ENCODE data around the gene FBL.
A peak's percentile ranks its signal among the peaks of the same experiment; 100 is the strongest.
"Not testable (repeated sequence)": the region's sequence is repeated elsewhere in the genome, so short reads cannot be mapped to it uniquely, and the experiment has no call there.

The FBL gene

DNA sequence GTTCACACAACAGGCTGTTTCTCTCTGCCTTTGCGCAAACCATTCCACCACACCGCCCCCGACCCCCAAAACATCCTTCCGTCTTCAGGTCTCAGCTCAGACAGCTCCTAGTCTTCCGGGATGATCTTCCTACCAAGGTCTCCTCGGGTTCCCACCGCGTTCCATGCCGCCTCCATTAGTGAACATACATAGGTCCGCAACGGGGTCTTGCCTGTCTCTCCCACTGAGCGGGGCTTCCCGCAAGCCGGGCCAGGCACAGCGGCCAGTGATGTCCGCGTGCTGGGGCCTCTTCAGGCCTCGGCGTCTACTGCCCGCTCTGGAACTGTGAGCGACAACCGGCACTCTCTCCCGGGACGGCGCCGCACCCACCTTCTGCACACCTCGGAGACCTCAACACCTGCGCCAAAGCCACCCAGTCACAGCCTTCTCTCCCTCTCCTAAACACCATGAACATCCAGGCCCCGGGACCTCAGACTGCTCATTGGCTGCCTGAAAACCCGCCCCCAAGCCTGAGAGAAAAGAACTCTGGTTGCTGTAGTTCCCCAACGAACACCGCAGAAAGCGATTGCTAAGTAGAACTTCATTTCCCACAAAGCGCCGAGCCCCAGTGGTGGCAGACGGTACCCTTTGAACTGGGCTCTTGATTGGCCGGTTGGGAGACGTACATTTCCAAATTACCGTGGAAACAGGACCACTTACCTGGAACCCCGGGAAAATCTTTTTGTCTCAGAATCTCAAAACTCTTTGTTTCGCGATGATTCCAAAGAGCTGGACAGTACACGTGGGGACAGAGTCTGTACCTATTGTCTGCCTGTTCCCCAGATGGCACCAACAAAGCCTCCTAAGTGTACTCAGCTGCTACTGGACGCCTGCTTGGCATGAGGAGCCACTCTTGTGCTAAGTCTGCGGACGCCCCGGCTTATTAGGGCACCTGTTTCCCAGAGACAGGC, 21.8 kb downstream of the FBL start:
- peak; percentile 65 to 72 for DNase-seq (ENCODE audit: low read depth in 2 of 2)

DNA sequence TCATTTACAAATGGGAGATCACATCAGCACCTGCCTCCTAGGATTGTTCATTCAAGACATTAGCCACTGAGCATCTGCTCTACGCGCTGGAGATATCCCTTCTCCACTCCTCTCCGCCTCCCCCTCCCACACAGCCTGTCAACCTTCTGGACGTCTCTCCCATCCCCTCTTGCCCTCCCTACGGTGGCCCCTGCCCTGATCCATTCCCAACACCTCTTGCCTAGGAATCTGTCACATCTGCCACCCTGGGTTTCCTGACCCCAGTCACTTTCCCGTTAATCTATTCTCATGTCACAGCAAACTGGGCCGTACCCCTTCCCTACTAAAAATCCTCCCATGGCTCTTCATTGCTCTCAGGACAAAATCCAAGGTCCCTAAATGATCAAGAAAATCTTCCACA, 22.5 kb downstream of the FBL start:
- no peak for DNase-seq (ENCODE audit: low read depth in 2 of 2)

DNA sequence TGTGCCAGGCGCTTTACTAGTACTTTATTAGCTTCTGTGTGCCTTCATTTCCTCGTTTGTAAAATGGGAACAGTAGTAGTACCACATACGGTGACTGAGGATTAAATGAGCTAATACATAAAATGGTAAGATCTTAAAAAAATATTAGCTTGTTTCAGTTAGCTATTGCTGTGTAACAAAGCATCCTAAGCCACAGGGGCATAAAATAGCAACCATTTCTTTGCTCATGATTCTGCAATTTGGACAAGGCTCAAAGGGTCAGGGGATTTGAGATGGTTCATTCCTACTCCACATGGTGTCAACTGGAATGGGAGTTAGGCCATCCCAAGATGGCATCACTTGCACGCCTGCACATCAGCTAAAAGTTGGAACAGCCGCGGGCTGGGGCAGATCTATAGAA, 25.5 kb downstream of the FBL start:
- no peak for DNase-seq (ENCODE audit: low read depth in 2 of 2)

DNA sequence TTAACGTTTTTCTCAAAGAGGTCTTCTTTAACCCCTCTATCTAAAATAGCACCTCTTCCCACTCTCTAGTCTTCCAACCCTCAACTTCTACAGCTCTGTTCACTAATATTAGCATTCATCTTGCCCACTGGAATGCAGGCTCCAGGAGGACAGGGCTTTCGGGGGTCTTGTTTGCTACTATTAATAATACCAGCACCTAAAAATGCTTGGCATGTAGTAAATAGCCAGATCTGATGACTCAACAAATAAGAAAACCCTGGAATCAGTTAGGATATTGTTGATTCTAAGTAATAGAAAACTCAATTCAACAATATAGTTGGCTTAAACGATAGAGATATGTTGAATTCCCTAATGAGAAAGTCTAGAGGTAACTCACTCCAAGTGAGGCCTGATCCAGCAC, 26.4 kb downstream of the FBL start:
- DNase-seq (ENCODE audit: low read depth in 2 of 2) = no peak

DNA sequence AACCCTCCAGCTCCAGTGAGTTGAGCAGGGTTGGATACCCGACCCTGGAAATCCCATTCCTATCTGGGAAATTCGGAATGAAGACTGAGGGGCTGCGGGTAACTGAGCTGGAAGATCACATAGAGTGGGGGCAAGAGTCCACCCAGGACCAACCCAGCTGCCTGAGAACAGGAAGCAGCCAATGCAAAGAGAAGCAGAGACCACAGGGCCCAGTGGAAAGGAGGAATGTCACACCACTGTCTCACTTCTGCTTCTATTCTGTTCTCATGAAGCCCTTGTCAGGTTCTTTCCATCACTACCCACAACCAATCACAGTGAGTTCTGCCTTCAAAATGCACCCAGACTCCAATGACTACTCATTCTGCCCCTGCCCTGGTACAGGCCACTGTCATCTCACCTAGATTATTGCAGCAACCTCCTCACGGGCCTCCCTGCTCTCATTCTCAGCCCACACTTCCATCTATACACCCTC, 27.5 kb downstream of the FBL start:
- DNase-seq (ENCODE audit: low read depth in 2 of 2) = no peak

DNA sequence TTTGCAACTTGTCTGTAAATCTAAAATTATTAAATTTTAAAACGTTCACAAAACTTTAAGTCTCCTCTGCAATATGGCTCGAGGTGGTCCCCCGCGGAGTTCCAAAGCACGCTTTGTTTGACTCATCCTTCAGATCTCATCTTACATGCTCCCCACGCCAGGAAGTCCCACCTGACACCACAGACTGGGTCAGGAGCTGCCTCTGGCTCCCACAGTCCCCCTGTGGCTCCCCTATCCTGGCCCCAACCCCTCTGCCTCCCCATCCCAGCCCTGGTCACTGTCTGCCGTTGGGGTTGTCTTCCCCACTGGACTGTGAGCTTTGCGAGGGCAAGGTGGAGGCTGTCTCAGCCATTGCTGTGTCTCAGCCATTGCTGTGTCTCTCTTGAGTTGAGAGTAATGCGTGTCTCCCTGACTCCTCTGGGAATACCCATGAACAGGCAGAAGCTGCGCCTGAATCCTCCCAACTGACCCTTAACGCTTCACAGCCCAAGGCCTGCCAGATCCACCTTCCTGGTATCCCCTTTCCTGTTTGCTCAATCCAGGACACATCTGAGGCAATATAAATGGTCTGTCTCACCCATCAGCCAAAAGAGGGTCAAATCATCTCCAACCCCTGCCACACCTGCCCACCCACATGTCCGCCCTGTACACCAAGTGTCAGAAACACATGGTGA, 28.2 kb downstream of the FBL start:
- no peak for DNase-seq (ENCODE audit: low read depth in 2 of 2)

DNA sequence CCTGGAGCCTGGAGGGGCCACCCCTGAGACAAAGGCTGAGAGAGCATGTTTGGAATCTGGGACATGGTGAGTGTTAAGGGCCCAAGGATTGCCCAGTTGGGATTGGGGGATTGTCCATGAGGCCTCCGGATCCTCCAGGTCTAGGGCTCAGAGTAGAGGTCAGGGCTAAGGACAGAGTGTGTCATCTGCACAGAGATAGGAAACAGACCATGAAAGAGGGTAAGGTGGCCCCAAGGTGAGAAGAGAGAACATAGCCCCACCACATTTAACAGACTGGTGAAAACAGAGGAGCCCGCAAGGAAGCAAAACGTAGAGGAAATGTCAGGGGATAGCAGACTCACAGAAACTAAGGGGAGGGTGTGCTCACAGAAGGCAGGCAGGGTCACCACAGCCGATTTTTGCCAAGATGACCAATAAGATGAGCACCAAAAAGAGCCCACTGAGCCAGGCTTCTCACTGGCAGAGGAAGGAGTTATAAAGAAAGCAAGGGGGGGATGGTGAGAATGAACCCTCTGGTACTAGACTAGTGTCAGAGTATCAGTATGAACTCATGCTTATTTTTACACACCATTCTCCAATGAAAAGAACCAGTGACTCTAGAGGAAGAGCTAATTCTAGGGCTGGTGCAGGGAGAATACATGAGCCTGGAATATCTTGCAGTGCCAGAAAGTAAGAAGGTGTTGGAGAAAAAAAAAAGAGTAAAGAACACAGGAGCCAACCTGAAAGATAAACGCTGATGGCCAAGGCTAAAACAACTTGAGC, 29.7 kb downstream of the FBL start:
- DNase-seq (ENCODE audit: low read depth in 2 of 2) = no peak

DNA sequence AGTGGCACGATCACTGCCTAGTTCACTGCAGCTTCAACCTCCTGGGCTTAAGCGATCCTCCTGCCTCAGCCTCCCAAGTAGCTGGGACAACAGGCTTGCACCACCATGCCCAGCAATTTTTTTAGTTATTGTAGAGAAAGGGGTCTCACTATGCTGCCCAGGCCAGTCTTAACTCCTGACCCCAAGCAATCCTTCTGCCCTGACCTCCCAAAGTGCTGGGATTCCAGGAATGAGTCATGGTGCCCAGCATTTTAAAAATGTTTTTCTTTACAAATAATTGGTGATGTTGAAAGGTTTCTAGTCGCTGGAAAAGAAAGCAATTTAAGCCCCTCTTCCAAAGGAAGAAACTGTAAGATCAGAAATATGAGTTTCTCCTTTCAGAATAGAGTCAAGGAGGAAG, 31.6 kb downstream of the FBL start:
- DNase-seq (ENCODE audit: low read depth in 2 of 2) = no peak

DNA sequence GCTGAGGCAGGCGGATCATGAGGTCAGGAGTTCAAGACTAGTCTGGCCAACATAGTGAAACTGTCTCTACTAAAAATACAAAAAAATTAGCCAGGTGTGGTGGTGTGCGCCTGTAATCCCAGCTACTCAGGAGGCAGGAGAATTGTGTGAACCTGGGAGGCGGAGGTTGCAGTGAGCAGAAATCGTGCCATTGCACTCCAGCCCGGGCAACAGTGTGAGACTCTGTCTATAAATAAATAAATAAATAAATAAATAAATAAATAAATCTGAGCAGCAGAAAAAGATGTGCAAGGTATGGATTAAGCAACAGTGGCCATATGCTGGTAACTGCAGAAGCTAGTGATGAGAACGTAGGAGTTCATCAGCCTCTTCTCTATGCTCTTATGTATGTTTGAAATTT, 32.1 kb downstream of the FBL start:
- not testable (repeated sequence) for DNase-seq (ENCODE audit: low read depth in 2 of 2)

DNA sequence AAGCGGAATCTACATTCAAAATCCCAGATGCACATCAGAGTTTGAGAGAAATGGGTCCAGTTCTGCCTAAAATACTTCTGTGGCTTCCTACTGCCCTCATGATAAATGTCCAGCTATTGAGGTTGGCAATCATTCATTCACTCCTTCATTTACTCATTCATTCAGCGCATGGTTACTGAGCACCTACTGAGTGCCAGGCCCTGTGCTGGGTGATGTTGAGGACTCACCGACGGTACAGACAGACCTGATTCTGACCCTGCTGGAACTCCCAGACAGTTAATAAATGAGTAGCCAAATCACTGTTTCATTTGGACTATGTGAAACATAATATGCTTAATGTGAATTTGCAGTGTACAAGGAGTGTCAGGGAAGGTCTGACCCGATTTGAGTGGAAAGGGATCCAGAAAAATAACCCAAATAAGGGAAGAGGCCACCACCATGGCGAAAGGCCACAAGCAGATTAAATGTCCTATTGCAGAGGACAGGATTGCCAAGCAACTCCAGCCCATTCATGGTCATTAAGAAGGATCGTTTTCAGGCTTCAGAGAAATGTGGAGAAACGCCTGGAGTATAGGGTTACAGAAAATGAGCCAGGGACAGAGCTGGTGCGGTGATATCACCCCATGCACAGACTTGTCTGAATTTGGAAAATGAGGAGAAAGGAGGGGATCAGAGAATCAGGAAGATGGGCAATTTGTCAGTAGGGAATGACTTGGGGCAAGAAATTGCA, 32.8 kb downstream of the FBL start:
- DNase-seq (ENCODE audit: low read depth in 2 of 2) = no peak

DNA sequence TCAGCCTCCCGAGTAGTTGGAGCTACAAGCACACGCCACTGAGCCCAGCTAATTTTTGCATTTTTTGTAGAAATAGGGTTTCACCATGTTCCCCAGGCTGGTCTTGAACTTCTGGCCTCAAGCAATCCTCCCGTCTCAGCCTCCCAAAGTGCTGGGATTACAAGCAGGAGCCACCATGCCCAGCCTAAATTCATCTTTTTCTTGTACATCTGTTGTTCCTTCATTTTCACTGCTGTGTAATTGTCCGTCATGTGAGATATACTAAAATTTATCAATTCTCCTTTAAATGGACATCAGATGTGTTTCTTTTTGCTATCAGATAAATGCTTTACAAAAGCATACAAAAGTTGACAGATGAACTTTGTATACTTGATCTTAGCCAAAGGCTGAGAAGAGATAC, 35.1 kb downstream of the FBL start:
- DNase-seq (ENCODE audit: low read depth in 2 of 2) = no peak

DNA sequence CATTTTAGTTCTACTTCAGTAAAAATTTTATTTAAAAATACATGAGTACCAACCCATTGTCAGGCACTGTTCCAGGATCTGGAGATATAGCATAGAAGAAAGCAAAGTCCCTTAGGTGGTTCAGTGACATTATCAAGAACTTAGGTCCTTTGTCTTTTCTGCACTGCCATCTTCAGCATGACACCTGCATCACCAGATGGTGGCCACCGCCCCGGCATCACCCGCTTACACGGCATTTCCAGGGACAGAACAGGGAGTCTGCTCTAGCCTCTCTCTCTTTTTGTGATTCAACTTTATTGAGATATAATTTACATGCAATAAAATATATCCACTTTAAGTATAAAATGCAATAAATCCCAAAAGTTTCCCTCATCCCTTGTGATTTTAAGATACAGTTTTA, 35.8 kb downstream of the FBL start:
- no peak for DNase-seq (ENCODE audit: low read depth in 2 of 2)

DNA sequence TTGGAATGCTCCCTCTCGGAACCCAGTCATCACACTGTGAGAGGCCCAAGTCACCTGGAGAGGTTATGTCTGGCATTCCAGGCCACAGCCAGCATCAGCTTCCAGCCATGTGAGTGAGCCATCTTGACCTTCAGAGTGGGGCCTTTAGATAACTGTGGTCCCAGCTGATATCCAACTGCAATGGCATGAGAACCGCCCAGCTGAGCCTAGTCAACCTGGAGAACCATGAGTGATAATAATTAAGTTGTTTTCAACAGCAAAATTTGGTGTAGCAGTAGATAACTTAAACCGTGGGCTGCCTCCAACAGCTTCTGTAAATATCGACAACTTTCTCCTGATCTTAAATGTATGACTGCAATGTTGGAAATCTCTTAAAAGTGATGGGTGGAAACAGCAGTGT, 36.8 kb downstream of the FBL start:
- no peak for DNase-seq (ENCODE audit: low read depth in 2 of 2)

DNA sequence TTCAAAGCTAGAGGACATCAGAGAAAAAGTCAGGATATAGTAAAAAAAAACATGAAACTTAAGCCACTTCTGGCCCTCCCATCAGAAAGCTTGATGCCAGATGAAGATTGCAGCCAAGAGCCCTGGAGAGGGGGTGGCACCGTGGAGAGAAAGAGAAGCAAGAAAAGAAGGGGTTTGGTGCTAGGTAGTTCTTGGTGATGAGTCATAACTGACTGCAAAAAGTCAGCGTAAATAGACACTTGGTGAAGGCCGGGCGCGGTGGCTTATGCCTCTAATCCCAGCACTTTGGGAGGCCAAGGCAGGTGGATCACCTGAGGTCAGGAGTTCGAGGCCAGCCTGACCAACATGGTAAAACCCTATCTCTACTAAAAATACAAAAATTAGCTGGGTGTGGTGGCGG, 37.5 kb downstream of the FBL start:
- not testable (repeated sequence) for DNase-seq (ENCODE audit: low read depth in 2 of 2)

DNA sequence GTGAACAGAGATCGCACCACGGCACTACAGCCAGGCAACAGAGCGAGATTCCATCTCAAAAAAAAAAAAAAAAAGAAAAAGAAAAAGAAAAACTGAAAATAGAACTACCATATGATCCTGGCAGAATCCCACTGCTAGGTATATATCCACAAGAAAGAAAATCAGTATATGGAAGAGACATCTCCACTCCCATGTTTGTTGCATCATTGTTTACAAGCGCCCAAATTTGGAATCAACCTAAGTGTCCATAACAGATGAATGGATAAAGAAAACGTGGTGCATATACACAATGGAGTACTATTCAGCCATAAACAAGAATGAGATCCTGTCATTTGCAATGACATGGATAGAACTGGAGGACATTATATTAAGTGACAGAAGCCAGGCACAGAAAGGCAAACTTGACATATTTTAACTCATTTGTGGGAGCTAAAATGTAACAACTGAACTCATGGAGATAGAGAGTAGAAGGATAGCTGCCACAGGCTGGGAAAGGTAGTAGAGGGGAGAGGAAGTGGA, 38.3 kb downstream of the FBL start:
- no peak for DNase-seq (ENCODE audit: low read depth in 2 of 2)

DNA sequence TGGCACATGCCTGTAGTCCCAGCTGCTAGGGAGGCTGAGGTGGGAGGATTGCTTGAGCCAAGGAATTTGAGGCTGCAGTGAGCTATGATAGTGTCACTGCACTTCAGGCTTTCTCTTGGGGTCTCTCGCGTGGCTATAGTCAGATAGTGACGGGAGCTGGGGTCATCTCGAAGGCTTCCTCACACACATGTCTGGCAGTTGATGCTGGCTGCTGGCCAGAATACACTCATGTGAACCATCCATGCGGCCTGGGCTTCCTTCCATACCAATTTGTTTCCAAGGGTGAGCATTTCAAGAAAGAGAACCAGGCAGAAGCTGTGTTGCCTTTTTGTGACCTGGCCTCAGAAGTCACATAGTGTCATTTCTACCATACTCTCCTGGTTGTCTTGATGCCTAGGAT, 41.1 kb downstream of the FBL start:
- no peak for DNase-seq (ENCODE audit: low read depth in 2 of 2)

DNA sequence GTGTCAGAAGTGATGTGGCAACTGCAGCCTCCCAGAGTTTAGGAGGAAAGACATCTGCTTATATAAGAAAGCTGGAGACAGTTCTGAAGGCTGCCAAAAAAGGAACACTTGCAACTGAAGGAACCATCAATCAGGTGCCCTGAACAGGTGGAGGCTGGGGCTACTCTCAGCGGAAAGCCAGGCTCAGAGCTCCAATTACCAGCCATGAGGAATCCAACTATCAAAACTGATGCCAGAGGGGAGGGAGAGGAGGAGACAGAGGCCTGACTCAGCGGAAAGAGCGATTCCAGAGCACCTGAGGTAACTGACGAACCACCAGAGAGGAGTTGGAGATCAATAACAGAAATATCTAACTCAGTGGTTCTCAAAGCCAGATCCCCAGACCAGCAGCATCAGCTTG, 43.2 kb downstream of the FBL start:
- DNase-seq (ENCODE audit: low read depth in 2 of 2) = no peak

DNA sequence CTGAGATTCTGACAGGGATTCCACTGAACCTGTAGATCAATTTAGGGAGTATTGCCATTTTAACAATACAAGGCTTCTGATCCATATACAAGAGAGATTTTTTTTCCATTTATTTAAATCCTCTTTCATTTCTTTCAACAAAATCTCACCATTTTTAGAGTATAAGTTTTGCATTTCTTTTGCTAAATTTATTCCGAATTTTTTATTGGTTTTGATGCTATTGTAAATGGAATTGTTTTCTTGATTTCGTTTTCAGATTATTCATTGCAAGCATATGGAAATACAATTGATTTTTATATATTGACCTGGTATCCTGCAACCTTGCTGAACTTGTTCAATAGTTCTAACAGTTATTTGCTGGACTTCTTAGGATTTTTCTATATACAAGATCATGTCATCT, 49.1 kb downstream of the FBL start:
- no peak for DNase-seq (ENCODE audit: low read depth in 2 of 2)

DNA sequence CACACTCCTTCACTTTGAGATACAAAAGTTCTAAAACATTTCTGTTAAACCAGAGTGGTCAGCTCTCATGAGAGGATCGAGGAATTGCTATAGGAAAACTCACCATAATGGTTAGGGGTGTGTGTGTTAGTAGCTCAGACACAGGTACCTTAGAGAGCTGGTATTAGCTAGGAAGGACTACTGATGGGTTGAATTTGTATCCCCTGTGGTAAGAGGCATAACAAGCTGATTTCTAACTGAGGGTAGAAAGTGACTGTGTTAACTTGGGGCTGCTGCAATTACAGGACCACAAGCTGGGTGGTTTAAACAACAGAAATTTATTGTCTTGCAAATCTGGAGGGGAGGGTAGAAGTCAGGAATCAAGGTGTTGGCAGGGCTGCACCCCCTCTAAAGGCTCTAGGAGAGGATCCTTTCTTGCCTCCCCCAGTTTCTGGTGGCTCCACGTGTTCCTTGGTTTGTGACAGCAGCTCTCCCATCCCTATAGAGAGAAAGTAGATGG, 50.1 kb downstream of the FBL start:
- no peak for DNase-seq (ENCODE audit: low read depth in 2 of 2)

DNA sequence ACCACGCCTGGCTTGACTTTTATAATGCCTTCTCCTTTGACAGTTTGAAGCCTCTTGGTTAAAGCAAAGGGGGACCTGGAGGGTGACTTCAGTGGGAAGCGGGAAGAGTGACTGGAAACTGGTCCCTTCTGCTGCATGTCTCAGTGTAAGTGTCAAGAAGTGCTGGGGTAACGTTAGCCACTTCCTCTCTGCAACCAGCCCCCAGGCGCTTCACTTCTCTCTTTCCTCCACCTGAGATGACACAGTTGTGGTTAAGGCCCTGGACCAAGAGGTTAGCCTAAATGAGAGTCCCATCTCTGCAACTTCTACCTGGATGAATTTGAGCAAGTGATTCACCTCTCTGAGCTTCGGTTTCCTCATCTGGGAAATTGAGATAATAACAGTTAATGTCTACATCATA, 51.2 kb downstream of the FBL start:
- DNase-seq (ENCODE audit: low read depth in 2 of 2) = no peak

DNA sequence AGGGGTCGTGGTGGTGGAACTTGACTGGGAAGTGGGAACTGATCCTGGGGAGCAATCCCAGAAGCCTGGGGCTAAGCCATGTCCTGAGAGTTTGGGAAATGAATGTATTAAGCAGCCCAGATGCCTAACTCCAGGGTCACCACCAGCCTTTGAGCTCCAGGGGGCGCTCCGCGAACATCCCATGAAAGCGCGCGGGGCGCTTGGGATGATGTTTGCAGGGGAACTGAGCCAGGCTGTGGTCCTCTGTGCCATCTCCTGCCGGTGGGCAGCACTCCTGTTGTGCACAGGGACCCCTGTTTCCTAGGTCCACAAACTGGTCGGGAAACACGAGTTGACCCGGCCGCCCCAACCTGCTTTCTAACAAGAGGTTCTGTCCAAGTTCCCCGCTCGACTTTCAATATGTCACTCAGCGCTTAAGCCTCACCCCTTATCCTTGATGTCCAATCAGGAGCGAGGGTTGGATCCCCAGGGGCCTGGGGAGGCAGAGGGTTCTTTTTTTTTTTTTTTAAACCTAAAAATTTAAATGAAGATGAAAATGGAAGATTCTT, 53.1 kb downstream of the FBL start:
- peak; percentile 52 to 60 for DNase-seq (ENCODE audit: low read depth in 2 of 2)
